K562 (cell line): ENCODE measurements around the gene ITGAE.

Experiments
- EZH2 ChIP-seq: IDR thresholded peaks from 2 replicates; pipeline ENCODE4 v1.6.1; 2012; ENCODE audit warnings: low read depth, mild to moderate bottlenecking, inconsistent platforms, low read length, borderline replicate concordance
- FOS ChIP-seq: IDR thresholded peaks from 3 replicates; pipeline ENCODE4 v1.6.1; 2011; ENCODE audit not compliant: insufficient read length; ENCODE audit errors: extremely low read depth
- KLF16 ChIP-seq: IDR thresholded peaks from 2 replicates; pipeline ENCODE4 v1.6.1; 2016; ENCODE audit warnings: antibody characterized with exemption
- NFXL1 ChIP-seq: fragments of 450-650 bp; formaldehyde crosslinking; IDR thresholded peaks from 2 replicates; pipeline ENCODE4 v1.4.0; 2021; ENCODE audit warnings: mild to moderate bottlenecking
- TAF7 ChIP-seq: fragments of 450-650 bp; IDR thresholded peaks from 2 replicates; pipeline ENCODE4 v1.6.1; 2016; ENCODE audit warnings: missing genetic modification characterization, missing compliant biosample characterization
- TF ChIP-seq, protein P1 (sequence below), 3 experiments: IDR thresholded peaks in 2 of 3; conservative IDR thresholded peaks in 1 of 3; 2 replicates each; pipeline ENCODE4 v1.5.1; 2011 to 2012; ENCODE audit warnings: low read length in 3 of 3, mild to moderate bottlenecking in 3 of 3, control low read depth in 2 of 3, improper control_type of control experiment in 1 of 3, inconsistent platforms in 1 of 3, low read depth in 1 of 3, mixed read lengths in 1 of 3, moderate library complexity in 1 of 3; ENCODE audit not compliant: insufficient read depth in 2 of 3
- TF ChIP-seq, protein P2 (sequence below): sonication (generic); formaldehyde crosslinking; IDR thresholded peaks from 2 replicates; pipeline ENCODE4 v1.8.0; 2022; ENCODE audit warnings: mild to moderate bottlenecking, missing genetic modification reagents

DNA sequence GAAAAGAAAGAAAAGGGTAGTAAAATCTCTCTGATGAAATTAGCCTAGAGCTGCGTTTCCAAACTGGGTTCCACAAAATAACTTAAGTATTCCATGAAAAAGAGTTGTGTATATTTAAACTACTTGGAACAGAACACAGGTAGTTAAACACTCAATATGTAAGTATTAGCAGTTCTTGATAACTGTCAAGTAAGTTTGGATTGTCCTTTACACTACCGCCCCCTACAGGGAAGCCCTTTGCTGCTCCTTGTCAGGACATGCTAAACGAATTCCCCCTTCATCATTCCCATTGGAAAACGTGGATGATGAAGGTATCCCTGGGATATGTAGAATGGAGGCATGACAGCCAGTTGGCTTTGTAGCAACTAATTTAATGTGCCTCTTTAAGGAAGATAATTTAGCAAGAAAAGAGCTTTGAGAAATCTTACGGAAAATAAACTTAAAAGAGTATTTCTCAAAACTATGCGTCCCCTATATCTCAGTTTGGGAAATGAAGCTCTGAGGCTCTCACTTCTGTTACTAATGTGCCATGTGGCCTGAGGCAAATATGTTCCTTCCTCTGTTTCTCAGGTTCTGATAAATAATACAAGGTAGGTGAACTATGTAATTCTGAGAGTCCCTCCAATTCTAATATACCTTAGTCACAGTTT, 26.3 kb upstream of the ITGAE start:
- TF ChIP-seq EZH2, result no peak
- TF ChIP-seq FOS, result no peak
- TF ChIP-seq, protein P1, sequence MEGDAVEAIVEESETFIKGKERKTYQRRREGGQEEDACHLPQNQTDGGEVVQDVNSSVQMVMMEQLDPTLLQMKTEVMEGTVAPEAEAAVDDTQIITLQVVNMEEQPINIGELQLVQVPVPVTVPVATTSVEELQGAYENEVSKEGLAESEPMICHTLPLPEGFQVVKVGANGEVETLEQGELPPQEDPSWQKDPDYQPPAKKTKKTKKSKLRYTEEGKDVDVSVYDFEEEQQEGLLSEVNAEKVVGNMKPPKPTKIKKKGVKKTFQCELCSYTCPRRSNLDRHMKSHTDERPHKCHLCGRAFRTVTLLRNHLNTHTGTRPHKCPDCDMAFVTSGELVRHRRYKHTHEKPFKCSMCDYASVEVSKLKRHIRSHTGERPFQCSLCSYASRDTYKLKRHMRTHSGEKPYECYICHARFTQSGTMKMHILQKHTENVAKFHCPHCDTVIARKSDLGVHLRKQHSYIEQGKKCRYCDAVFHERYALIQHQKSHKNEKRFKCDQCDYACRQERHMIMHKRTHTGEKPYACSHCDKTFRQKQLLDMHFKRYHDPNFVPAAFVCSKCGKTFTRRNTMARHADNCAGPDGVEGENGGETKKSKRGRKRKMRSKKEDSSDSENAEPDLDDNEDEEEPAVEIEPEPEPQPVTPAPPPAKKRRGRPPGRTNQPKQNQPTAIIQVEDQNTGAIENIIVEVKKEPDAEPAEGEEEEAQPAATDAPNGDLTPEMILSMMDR (IDR thresholded peaks at IDR 0.05 in 2 of 3, conservative IDR thresholded peaks at IDR 0.05 in 1 of 3; ENCODE audit: insufficient read depth in 2 of 3, low read depth in 1 of 3, low read length in 3 of 3), result peak; percentile 55 to 69 (median 68)
- TF ChIP-seq NFXL1 (CRISPR knock-in tag), result no peak
- TF ChIP-seq, protein P2, sequence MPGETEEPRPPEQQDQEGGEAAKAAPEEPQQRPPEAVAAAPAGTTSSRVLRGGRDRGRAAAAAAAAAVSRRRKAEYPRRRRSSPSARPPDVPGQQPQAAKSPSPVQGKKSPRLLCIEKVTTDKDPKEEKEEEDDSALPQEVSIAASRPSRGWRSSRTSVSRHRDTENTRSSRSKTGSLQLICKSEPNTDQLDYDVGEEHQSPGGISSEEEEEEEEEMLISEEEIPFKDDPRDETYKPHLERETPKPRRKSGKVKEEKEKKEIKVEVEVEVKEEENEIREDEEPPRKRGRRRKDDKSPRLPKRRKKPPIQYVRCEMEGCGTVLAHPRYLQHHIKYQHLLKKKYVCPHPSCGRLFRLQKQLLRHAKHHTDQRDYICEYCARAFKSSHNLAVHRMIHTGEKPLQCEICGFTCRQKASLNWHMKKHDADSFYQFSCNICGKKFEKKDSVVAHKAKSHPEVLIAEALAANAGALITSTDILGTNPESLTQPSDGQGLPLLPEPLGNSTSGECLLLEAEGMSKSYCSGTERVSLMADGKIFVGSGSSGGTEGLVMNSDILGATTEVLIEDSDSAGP (CRISPR knock-in tag), result no peak
- TF ChIP-seq TAF7 (tag), result no peak
- no peak for TF ChIP-seq KLF16
